ENCODE measurements around the gene FYN.

FYN gene

DNA sequence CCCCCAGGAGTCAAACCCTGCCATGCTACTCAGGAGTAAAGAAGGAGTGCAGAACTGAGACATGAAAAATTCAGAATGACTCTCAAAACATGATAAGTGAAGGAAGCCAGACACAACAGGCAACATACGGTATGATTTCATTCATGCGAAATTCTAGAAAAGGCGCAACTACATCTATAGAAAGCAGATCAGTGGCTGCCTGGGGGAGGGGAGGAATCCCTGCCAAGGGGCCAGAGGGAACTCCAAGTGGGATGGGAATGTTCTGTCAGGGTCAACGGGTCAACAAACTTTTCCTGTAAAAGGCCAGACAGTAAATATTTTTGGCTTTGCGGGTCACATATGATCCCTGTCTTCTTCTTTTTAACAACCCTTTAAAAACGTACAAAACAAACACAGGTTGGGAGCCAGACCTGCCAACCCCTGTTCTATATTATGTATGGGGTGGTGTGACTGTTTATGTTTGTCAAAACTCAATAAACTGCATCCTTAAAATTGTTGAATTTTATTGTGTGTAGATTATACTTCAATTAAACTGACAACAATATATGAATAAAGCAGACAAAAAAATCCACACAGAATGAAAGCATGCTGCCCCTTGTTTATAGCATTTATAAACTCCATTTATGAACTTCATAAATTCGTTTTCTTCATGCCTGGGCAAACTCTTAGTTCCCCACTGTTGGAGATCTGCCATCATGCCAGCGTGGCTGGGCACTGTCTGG is 211.0 kb downstream of the FYN start:
- TF ChIP-seq, protein P1, sequence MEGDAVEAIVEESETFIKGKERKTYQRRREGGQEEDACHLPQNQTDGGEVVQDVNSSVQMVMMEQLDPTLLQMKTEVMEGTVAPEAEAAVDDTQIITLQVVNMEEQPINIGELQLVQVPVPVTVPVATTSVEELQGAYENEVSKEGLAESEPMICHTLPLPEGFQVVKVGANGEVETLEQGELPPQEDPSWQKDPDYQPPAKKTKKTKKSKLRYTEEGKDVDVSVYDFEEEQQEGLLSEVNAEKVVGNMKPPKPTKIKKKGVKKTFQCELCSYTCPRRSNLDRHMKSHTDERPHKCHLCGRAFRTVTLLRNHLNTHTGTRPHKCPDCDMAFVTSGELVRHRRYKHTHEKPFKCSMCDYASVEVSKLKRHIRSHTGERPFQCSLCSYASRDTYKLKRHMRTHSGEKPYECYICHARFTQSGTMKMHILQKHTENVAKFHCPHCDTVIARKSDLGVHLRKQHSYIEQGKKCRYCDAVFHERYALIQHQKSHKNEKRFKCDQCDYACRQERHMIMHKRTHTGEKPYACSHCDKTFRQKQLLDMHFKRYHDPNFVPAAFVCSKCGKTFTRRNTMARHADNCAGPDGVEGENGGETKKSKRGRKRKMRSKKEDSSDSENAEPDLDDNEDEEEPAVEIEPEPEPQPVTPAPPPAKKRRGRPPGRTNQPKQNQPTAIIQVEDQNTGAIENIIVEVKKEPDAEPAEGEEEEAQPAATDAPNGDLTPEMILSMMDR (IDR thresholded peaks at IDR 0.05; ENCODE audit: insufficient read depth, low read length, missing control alignments): no peak
- CTCF ChIA-PET: interaction anchor here (1.6 kb wide), 1 partner anchor 403 kb away, joined by 4 read pairs; a partner anchor contains a TSS
- POLR2A ChIA-PET: interaction anchor here (0.8 kb wide), 1 partner anchor 169 kb away, joined by 3 read pairs; no protein-coding TSS in a partner anchor
- no peak for DNase-seq (ENCODE audit: low read depth, low spot score)
- no peak overlapping the region for H3K4me3 ChIP-seq (ENCODE audit: low read depth, low read length)

- DNase-seq (ENCODE audit: low read depth, low spot score): no peak
- TF ChIP-seq, protein P1 (IDR thresholded peaks at IDR 0.05; ENCODE audit: insufficient read depth, low read length, missing control alignments): no peak
- CTCF ChIA-PET: interaction anchor here (1.6 kb wide), 1 partner anchor 403 kb away, joined by 4 read pairs; a partner anchor contains a TSS
- no peak overlapping the region for H3K4me3 ChIP-seq (ENCODE audit: low read depth, low read length)
- POLR2A ChIA-PET: no interaction called here
Measured at GRCh38 chr6:111661541-111662061, 211.7 kb downstream of the FYN start.

- no peak overlapping the region for H3K4me3 ChIP-seq (ENCODE audit: low read depth, low read length)
- TF ChIP-seq, protein P1 (IDR thresholded peaks at IDR 0.05; ENCODE audit: insufficient read depth, low read length, missing control alignments): no peak
- DNase-seq (ENCODE audit: low read depth, low spot score): no peak
- CTCF ChIA-PET: interaction anchor here (1.6 kb wide), 1 partner anchor 402 kb away, joined by 4 read pairs; a partner anchor contains a TSS
- POLR2A ChIA-PET: no interaction called here
Measured at GRCh38 chr6:111660531-111660930, 212.7 kb downstream of the FYN start.

DNA sequence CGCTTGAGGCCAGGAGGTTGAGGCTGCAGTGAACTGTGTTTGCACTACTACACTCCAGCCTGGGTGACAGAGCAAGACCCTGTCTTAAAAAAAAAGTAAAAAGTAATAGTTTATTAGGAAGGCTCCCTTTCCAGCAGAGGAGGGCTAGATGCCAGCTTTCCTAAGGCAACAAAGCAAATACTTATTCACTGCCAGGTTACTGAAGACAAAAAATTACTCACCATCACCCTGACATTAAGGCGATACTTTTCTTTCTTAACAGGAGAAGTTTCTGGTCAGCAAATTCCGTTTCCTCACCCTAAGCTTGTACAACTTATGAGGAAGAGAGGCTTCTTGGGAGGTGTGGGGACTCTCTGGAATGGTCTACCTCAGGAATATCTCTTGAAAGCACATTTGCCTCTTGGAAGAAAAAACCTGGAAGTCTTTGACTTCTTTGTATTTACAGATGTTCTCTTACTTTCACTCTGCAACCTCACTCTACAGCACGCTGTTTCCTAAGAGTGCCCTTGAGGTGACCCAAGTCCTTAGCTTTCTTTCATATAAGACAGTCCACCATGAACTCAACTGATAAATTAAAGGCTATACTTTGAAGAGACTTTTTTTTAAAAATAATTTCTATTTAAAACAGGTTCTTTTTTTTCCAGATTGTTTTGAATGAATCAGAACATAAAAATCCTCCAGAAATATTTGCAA is 214.6 kb downstream of the FYN start:
- ChIA-PET POLR2A (no interaction called here), CTCF (interaction anchor here (1.4 kb wide), 1 partner anchor 10 kb away, joined by 6 read pairs; no protein-coding TSS in a partner anchor)
- DNase-seq (ENCODE audit: low read depth, low spot score): no peak
- no peak overlapping the region for H3K4me3 ChIP-seq (ENCODE audit: low read depth, low read length)
- TF ChIP-seq, protein P1 (IDR thresholded peaks at IDR 0.05; ENCODE audit: insufficient read depth, low read length, missing control alignments): no peak

GRCh38 chr6:111657146-111657545 is 216.1 kb downstream of the FYN start:
- DNase-seq (ENCODE audit: low read depth, low spot score): no peak
- CTCF ChIA-PET: interaction anchor here (1.0 to 2.2 kb wide), 2 partner anchors 11 to 386 kb away, joined by 3 to 5 read pairs; no protein-coding TSS in a partner anchor
- no peak overlapping the region for H3K4me3 ChIP-seq (ENCODE audit: low read depth, low read length)
- TF ChIP-seq, protein P1 (IDR thresholded peaks at IDR 0.05; ENCODE audit: insufficient read depth, low read length, missing control alignments): no peak
- POLR2A ChIA-PET: no interaction called here

DNA sequence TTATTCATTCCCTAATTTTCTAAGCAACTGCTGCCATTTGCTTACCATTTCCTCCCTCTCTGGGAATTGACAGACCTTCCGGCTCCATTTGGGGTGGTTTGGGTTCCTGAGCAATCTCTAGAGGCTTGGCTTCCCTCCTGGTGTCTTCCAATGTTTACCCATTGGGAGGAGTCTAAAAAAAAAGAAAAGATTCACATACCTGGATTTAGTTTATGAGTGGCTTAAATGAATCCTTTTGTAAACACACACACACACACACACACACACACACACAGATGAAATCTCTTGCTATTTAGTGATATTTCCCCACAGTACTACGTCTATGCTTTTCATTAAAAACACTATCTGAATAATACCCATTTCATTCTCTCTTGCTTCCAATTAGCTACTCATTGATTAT is 219.3 kb downstream of the FYN start:
- DNase-seq (ENCODE audit: low read depth, low spot score): no peak
- CTCF ChIA-PET: interaction anchor here (1.1 to 1.2 kb wide), 3 partner anchors 13 to 390 kb away, joined by 3 to 4 read pairs (median 3); no protein-coding TSS in a partner anchor

More for the DNA sequence above, 219.3 kb downstream of the FYN start:
- TF ChIP-seq, protein P1 (IDR thresholded peaks at IDR 0.05; ENCODE audit: insufficient read depth, low read length, missing control alignments): no peak
- POLR2A ChIA-PET: no interaction called here
- H3K4me3 ChIP-seq (ENCODE audit: low read depth, low read length): no peak overlapping the region
